Measurements from ENCODE around the gene ORM2.

ORM2 gene

DNA sequence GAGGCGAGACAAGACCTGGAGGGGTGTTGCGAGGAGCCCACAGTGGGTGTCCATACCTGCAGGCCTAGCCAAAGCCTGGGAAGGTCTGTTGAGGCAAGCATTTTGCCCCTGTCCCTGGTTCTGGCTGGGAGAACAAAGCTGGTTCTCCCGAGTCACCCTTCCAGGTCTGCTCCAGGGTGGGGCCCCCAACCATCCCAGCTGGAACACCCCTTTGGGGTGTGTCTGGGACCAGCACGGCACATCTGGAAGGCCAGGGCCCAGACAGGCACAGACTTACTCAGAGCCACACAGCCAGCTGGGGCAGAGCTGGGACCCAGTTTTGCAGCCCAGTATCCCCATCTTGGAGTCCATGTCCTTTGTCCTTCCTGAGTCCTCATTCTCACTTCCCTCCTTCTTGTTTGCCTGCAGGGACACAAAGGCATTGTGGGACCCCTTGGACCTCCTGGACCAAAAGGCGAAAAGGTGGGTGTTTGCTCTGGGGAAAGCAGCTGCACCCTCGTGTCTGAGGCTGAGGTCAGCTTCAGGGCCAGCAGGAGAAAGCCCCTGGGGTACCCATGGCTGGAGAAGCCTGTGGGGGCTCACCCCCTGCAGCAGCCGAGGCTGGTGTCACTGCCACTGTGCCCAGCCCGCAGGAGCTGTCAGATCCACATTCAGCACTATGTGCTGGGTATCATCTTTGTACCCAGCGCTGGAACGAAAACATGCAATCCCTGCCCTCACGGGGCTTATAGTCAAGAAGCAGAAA is 45.2 kb upstream of the ORM2 start:
- no peak overlapping the region for H3K4me3 ChIP-seq (ENCODE audit: low read depth, low read length)
- TF ChIP-seq, protein P1, sequence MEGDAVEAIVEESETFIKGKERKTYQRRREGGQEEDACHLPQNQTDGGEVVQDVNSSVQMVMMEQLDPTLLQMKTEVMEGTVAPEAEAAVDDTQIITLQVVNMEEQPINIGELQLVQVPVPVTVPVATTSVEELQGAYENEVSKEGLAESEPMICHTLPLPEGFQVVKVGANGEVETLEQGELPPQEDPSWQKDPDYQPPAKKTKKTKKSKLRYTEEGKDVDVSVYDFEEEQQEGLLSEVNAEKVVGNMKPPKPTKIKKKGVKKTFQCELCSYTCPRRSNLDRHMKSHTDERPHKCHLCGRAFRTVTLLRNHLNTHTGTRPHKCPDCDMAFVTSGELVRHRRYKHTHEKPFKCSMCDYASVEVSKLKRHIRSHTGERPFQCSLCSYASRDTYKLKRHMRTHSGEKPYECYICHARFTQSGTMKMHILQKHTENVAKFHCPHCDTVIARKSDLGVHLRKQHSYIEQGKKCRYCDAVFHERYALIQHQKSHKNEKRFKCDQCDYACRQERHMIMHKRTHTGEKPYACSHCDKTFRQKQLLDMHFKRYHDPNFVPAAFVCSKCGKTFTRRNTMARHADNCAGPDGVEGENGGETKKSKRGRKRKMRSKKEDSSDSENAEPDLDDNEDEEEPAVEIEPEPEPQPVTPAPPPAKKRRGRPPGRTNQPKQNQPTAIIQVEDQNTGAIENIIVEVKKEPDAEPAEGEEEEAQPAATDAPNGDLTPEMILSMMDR (IDR thresholded peaks at IDR 0.05; ENCODE audit: control insufficient read depth, extremely low read depth, insufficient read depth), result no peak
- no peak for DNase-seq (ENCODE audit: low read depth)

DNA sequence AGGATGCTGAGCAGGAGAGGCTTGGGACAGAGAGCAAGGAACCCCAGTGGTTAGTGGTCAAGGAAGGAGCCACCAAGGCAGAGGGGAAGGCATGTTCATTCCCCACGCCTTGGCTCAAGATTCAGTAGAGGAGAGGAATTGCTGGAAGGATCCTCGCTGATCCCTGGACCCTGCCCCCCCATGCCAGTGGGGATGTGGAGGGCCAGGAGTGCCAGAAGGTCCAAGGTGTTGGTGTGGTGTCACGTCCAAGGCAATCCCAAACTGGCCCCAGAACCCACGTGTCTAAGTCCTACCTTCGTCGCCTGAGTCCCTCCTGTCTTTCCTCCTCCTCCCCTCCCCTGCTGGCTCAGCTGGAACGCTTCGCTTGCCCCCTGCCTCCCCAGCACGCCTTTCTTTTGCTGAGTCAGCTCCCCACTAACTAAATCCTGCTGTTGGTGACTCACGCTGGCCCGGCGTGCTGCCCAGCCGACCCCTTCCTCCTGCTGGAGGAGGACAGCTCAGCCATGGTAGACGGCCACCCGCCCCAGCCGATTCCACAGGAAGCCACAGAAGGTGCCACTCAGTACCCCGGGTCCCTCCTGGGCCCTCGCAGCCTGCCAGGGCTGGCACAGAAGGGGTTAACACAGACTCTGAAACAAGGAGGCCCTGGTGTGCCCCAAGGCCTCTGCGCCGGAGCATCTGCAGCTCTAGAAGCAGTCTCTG is 44.4 kb upstream of the ORM2 start:
- TF ChIP-seq, protein P1 (IDR thresholded peaks at IDR 0.05; ENCODE audit: control insufficient read depth, extremely low read depth, insufficient read depth), result no peak
- no peak for DNase-seq (ENCODE audit: low read depth)
- no peak overlapping the region for H3K4me3 ChIP-seq (ENCODE audit: low read depth, low read length)

DNA sequence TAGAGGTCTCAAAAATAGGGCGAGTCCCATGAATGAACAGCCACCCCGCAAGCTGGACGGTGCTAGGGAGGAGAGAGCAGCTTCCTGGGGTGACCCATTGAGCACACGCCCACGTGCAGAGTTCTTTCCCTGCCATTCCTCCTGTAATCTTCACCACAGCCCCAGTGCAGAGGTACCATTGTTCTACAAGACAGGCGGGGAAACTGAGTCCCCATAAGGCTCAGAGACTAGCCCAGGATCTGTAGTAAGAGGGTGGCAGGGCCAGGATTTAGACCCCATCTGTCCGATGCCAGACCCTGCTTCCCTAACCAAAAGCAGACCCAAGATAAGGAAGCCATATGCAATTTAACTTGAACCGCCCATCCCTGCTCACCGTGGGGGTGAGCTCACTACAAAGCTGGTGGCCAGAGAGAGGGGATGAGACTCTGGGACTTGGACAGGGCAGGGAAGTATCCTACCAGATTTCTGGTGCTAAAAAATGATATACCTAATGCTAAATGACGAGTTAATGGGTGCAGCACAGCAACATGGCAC is 43.5 kb upstream of the ORM2 start:
- no peak overlapping the region for H3K4me3 ChIP-seq (ENCODE audit: low read depth, low read length)
- no peak for DNase-seq (ENCODE audit: low read depth)
- TF ChIP-seq, protein P1 (IDR thresholded peaks at IDR 0.05; ENCODE audit: control insufficient read depth, extremely low read depth, insufficient read depth), result no peak

DNA sequence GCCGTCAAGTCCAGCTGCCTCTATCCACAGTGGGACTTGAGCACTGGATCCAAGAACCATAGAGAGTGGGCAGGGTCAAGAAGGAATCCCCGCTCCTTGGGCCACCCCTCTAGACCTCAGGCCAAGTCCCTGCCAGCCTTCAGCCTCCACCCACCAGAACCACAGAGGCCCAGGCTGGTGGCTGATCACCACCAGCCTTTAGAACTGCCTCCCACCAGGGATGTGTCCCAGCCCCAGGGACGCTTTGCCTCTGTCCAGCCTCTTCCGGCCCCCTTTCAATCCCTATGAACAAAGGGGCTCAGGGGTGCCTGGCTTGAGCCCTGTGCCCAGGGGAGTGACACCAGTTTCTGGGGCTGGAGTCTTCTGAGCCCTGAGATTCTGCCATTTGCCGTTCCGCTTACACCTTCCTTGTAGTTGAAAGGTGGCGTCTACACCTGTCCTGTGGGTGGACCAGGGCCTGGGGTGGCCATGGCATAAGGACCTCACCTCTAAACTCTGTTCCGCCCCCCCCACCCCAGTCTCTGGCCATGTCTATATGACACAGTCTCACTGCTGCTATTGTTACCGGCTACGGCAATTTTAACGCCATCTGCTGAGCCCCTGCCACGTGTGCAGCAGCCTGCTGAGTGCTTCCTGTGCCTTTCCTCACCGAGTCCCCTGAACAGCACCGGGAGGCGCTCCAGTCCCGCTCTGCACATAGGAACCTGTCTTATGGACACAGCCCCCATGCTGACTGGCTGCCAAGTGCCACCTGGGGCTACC is 42.5 kb upstream of the ORM2 start:
- TF ChIP-seq, protein P1 (IDR thresholded peaks at IDR 0.05; ENCODE audit: control insufficient read depth, extremely low read depth, insufficient read depth), result no peak
- H3K4me3 ChIP-seq (ENCODE audit: low read depth, low read length), result no peak overlapping the region
- DNase-seq (ENCODE audit: low read depth), result no peak

DNA sequence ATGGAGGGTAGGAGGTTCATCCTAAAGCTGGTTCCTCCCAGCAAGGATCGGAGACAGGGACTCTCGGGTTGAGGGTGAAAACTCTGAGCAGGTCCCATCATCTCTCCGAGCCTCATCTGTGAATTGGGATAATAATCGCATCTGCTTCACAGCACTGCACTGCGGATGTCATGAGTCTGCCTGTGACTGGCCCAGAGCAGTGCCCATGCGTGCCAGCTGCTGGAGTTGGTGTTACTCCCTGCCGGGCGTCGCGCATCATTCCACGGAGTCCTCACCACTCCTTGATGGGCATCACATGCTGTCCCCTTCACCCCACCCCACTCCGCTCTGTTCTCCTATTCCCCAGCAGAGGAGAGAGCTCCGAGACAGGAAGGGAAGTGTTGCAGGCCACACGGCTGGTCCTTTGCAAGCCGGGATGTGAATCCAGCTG is 41.9 kb upstream of the ORM2 start:
- TF ChIP-seq, protein P1 (IDR thresholded peaks at IDR 0.05; ENCODE audit: control insufficient read depth, extremely low read depth, insufficient read depth), result no peak
- no peak overlapping the region for H3K4me3 ChIP-seq (ENCODE audit: low read depth, low read length)
- no peak for DNase-seq (ENCODE audit: low read depth)

DNA sequence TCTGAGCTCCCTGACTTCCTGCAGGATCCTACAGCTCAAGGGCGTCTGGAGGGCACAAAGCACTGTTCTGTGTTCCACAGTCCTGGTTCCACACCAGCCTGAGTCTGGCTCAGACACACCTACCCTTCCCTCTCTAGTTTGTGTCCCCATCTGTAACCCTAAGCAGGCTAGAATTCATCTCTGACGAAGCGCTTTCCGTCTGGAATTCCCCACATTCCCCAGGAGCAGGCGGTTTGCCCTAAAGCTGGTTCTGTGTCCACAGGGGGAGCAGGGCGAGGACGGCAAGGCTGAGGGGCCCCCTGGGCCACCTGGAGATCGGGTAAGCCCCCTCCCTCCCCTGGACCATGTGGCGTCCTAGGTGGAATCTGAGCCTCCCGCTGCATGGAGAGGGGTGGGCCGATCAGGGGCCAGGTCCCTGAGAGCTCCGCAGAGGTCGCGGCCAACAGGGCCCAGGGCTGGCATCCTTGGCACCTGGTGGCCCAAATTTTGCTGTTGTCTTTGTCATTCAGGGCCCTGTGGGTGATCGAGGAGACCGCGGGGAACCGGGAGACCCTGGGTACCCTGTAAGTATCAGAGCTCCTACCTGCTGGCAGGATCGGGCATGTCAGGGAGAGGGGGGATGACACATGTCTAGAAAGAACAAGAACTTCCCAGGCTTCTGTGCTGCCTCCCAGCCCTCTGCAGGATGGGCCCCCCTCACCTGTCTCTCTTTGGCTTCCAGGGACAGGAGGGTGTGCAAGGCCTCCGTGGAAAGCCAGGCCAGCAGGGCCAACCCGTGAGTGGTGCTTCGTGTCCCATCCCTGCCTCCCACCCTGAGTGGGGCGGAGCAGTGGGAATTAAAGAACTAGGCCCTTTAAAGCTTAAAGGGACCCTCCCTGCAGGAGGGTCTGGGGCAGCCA is 41.2 kb upstream of the ORM2 start:
- H3K4me3 ChIP-seq (ENCODE audit: low read depth, low read length), result no peak overlapping the region
- no peak for DNase-seq (ENCODE audit: low read depth)
- TF ChIP-seq, protein P1 (IDR thresholded peaks at IDR 0.05; ENCODE audit: control insufficient read depth, extremely low read depth, insufficient read depth), result no peak

Data from LNCaP clone FGC (cell line).